ENCODE data around the gene SMAD2.

GRCh38 chr18:47903809-47904208 lies 26.6 kb downstream of the SMAD2 start:
- no peak for TF ChIP-seq EZH2 (optimal IDR thresholded peaks at IDR 0.05; ENCODE audit: low read depth, low read length)
- TF ChIP-seq CTCF (IDR thresholded peaks at IDR 0.05; ENCODE audit: low read length): no peak
- TF ChIP-seq EZH2phosphoT487 (IDR thresholded peaks at IDR 0.05; ENCODE audit: low read length): no peak
